Vagina (tissue), 2 donors: ENCODE data around the gene ZNF778. TPM values are rescaled to one million over a fixed set of nuclear protein-coding genes. Genes with fewer than 3 reads are reported as not detected.

ENCODE experiments used
- DNase-seq, 2 donors: peaks; one replicate each; pipeline ENCODE4 v3.0.0-alpha.2; 2017; ENCODE audit errors: extremely low spot score in 2 of 2
- H3K27ac ChIP-seq: fragments of 200-600 bp; sonication (generic); one replicate; pipeline ENCODE4 v1.5.1; 2019
- H3K27me3 ChIP-seq: fragments of 200-600 bp; sonication (generic); one replicate; pipeline ENCODE4 v1.5.1; 2019
- H3K36me3 ChIP-seq, 2 donors: fragments of 200-600 bp; sonication (generic); one replicate each; pipeline ENCODE4 v1.5.1; 2017 to 2019
- H3K4me1 ChIP-seq: fragments of 200-600 bp; sonication (generic); one replicate; pipeline ENCODE4 v1.5.1; 2019
- H3K4me3 ChIP-seq, 2 donors: fragments of 200-600 bp; sonication (generic); 1 replicate in 1 of 2; 2 replicates in 1 of 2; pipeline ENCODE4 v1.5.1; 2016 to 2019
- H3K9me3 ChIP-seq: fragments of 200-600 bp; sonication (generic); one replicate; pipeline ENCODE4 v1.5.1; 2019
- CTCF ChIP-seq, 3 experiments: fragments of 450-650 bp in 2 of 3; fragments of 200-600 bp in 1 of 3; sonication (generic) in 1 of 3; IDR thresholded peaks; one replicate each; pipeline ENCODE4 v1.5.1; 2017 to 2019; ENCODE audit warnings: antibody characterized with exemption in 3 of 3, mild to moderate bottlenecking in 2 of 3, moderate library complexity in 2 of 3
- POLR2A ChIP-seq, 2 donors: fragments of 450-650 bp; IDR thresholded peaks; one replicate each; pipeline ENCODE4 v1.6.1; 2017; ENCODE audit warnings: antibody characterized with exemption in 2 of 2, mild to moderate bottlenecking in 2 of 2, moderate library complexity in 2 of 2
- POLR2AphosphoS5 ChIP-seq, 2 donors: sonication (generic); formaldehyde crosslinking; IDR thresholded peaks; one replicate each; pipeline ENCODE4 v1.9.0; 2017; ENCODE audit warnings: antibody characterized with exemption in 2 of 2, mild to moderate bottlenecking in 2 of 2, low read depth in 1 of 2; ENCODE audit not compliant: insufficient read depth in 1 of 2
- intact Hi-C: fragments of 100-400 bp; cut with DNase I; formaldehyde crosslinking; loops from one replicate; pipeline ENCODE4 v1.15.1; 2023
- total RNA-seq: library from RNA; depleted of rRNA; stranded (reverse); fragments of >200 nt; gene quantifications from one replicate; pipeline ENCODE4 v1.2.3, GENCODE V29; 2016

ZNF778 gene
- total RNA-seq, 1 donor from 2014 or later: 6.6 TPM

DNA sequence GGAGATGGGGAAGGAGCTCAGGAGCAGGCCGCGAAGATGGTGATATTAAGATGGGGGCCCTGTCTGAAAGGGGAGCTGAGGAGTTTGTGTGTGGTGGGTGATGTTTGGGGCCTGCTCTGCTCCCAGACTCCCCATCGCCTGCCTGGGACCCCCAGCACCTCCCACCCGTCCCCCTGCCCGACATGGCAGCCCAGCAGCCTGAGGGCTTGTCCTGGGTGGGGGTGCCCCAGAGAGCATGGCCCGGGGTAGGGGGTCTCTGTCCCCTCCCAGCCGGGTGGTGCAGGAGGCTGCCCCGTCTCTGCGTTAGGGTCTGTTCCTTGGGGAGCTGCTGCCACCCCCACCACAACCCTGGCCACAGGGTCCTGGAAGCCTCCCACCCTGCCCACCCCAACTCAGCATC is 40.8 kb upstream of the ZNF778 start:
- Histone ChIP-seq H3K36me3 (no peaks in the 10 kb centered on the region), H3K4me1 (peaks cover 1% of the 10 kb centered on the region), H3K9me3 (no peaks in the 10 kb centered on the region), H3K27ac (no peak overlapping the region), H3K27me3 (no peaks in the 10 kb centered on the region), H3K4me3 (no peak overlapping the region)
- no peak for TF ChIP-seq POLR2AphosphoS5 (IDR thresholded peaks at IDR 0.05; ENCODE audit: insufficient read depth in 1 of 2, low read depth in 1 of 2)
- no peak for TF ChIP-seq CTCF (IDR thresholded peaks at IDR 0.05)
- TF ChIP-seq POLR2A (IDR thresholded peaks at IDR 0.05): no peak
- intact Hi-C loops: no loop called here
- no peak for DNase-seq

DNA sequence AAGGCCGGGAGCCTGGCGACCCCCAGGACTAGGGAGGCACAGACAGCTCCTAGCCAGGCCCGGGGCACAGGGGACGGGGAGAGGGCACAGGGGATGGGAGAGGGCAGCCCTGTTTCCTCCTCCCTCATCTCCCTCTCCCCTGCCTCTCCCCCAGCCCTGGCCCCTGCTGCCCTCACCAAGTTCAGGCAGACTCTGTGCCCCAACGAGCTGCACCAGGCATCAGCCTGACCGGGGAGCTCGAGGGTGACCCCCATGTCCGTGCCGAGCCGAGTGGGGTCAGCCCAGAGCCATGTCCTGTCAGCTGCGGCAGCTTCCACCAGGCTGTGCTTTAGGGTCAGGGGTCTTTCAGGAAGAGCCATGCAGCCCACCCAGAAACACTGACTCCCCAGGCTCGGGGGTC is 40.0 kb upstream of the ZNF778 start:
- intact Hi-C loops: no loop called here
- Histone ChIP-seq H3K4me3 (no peak overlapping the region), H3K27ac (no peak overlapping the region), H3K9me3 (no peaks in the 10 kb centered on the region), H3K27me3 (no peaks in the 10 kb centered on the region), H3K4me1 (no peaks in the 10 kb centered on the region), H3K36me3 (no peaks in the 10 kb centered on the region)
- DNase-seq: no peak
- no peak for TF ChIP-seq POLR2A (IDR thresholded peaks at IDR 0.05)
- no peak for TF ChIP-seq CTCF (IDR thresholded peaks at IDR 0.05)
- no peak for TF ChIP-seq POLR2AphosphoS5 (IDR thresholded peaks at IDR 0.05; ENCODE audit: insufficient read depth in 1 of 2, low read depth in 1 of 2)

GRCh38 chr16:89178453-89179147 is 38.9 kb upstream of the ZNF778 start:
- Histone ChIP-seq H3K27ac (no peak overlapping the region), H3K36me3 (no peaks in the 10 kb centered on the region), H3K27me3 (no peaks in the 10 kb centered on the region), H3K4me1 (no peaks in the 10 kb centered on the region), H3K4me3 (no peak overlapping the region), H3K9me3 (no peaks in the 10 kb centered on the region)
- intact Hi-C loops: no loop called here
- no peak for TF ChIP-seq POLR2AphosphoS5 (IDR thresholded peaks at IDR 0.05; ENCODE audit: insufficient read depth in 1 of 2, low read depth in 1 of 2)
- no peak for TF ChIP-seq POLR2A (IDR thresholded peaks at IDR 0.05)
- TF ChIP-seq CTCF (IDR thresholded peaks at IDR 0.05): no peak
- no peak for DNase-seq

- DNase-seq: no peak
- TF ChIP-seq CTCF (IDR thresholded peaks at IDR 0.05) (no peak), POLR2A (IDR thresholded peaks at IDR 0.05) (no peak), POLR2AphosphoS5 (IDR thresholded peaks at IDR 0.05; ENCODE audit: insufficient read depth in 1 of 2, low read depth in 1 of 2) (no peak)
- H3K4me1 ChIP-seq: no peaks in the 10 kb centered on the region
- no peaks in the 10 kb centered on the region for H3K27me3 ChIP-seq
- H3K9me3 ChIP-seq: no peaks in the 10 kb centered on the region
- no peak overlapping the region for H3K4me3 ChIP-seq
- H3K36me3 ChIP-seq: no peaks in the 10 kb centered on the region
- H3K27ac ChIP-seq: no peak overlapping the region
- intact Hi-C loops: no loop called here
These were observed 38.4 kb upstream of the ZNF778 start for GRCh38 chr16:89179148-89179484.

DNA sequence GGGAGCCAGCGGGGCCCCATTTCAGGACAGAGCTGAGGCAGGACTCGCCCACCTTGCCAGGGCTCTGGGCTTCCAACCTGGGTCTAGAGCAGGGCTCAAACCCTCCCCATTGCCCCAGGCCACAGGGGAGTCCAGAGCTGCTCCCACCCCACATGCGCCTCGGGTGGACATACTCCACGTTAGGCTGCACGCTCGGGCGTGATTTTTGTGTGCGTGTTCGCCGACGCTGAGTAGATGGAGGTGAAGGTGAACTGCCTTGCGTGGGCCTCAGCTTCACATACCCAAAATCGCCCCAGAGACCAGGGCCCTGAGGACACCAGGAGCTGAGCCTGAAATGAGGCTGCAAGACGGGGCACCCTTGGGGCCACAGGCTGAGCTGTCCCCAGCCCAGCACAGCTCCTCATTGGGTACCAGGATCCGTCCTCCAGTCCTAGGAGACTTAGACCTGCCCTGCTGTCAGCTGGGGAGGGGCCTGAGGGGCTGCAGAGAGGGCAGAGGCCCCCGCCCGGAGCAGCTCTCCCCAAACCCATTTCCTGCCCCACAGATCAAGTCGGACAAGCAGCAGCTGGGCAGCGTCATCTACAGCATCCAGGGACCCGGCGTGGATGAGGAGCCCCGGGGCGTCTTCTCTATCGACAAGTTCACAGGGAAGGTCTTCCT is 37.7 kb upstream of the ZNF778 start:
- no peaks in the 10 kb centered on the region for H3K9me3 ChIP-seq
- intact Hi-C loops: no loop called here
- TF ChIP-seq POLR2A (IDR thresholded peaks at IDR 0.05): no peak
- no peak for TF ChIP-seq POLR2AphosphoS5 (IDR thresholded peaks at IDR 0.05; ENCODE audit: insufficient read depth in 1 of 2, low read depth in 1 of 2)
- no peak for TF ChIP-seq CTCF (IDR thresholded peaks at IDR 0.05)
- no peaks in the 10 kb centered on the region for H3K4me1 ChIP-seq
- H3K4me3 ChIP-seq: no peak overlapping the region
- DNase-seq: no peak
- no peaks in the 10 kb centered on the region for H3K27me3 ChIP-seq
- no peaks in the 10 kb centered on the region for H3K36me3 ChIP-seq
- no peak overlapping the region for H3K27ac ChIP-seq
